Epidermal melanocyte (primary cell): ENCODE data around the gene OPA3.

Source experiments
- DNase-seq: peaks from one replicate; pipeline ENCODE4 v3.0.0; 2011; ENCODE audit warnings: low spot score; ENCODE audit not compliant: insufficient read length

The OPA3 gene

GRCh38 chr19:45567609-45568008 is 17.0 kb downstream of the OPA3 start:
- no peak for DNase-seq

GRCh38 chr19:45564131-45564780 is 20.3 kb downstream of the OPA3 start:
- DNase-seq: no peak

GRCh38 chr19:45560686-45561085 is 23.9 kb downstream of the OPA3 start:
- DNase-seq: no peak

- no peak for DNase-seq
Observed at GRCh38 chr19:45560038-45560437, 24.6 kb downstream of the OPA3 start.

- DNase-seq: peak; percentile 76
Observed at GRCh38 chr19:45558399-45558878, 26.2 kb downstream of the OPA3 start.

GRCh38 chr19:45556835-45557234 is 27.8 kb downstream of the OPA3 start:
- DNase-seq: no peak

- no peak for DNase-seq
Observed at GRCh38 chr19:45554481-45554880, 30.1 kb downstream of the OPA3 start.

- DNase-seq: no peak
Observed at GRCh38 chr19:45553464-45553863, 31.1 kb downstream of the OPA3 start.

- DNase-seq: peak; percentile 82
Observed at GRCh38 chr19:45547965-45548609, 36.5 kb downstream of the OPA3 start.

GRCh38 chr19:45547211-45547770 is 37.3 kb downstream of the OPA3 start:
- no peak for DNase-seq

- no peak for DNase-seq
Observed at GRCh38 chr19:45542234-45542668, 42.4 kb downstream of the OPA3 start.

GRCh38 chr19:45539459-45539858 is 45.1 kb downstream of the OPA3 start:
- no peak for DNase-seq

- DNase-seq: no peak
Observed at GRCh38 chr19:45531349-45531748, 53.3 kb downstream of the OPA3 start.

GRCh38 chr19:45529420-45529785 is 55.2 kb downstream of the OPA3 start:
- DNase-seq: no peak

GRCh38 chr19:45528744-45529419 is 55.7 kb downstream of the OPA3 start:
- no peak for DNase-seq

GRCh38 chr19:45528149-45528743 is 56.4 kb downstream of the OPA3 start:
- DNase-seq: no peak

GRCh38 chr19:45527731-45528130 is 56.9 kb downstream of the OPA3 start:
- no peak for DNase-seq

- DNase-seq: no peak
Observed at GRCh38 chr19:45526971-45527370, 57.6 kb downstream of the OPA3 start.

GRCh38 chr19:45526143-45526542 is 58.5 kb downstream of the OPA3 start:
- DNase-seq: peak; percentile 41

GRCh38 chr19:45524575-45525129 is 60.0 kb downstream of the OPA3 start:
- no peak for DNase-seq

- peak; percentile 99 for DNase-seq
Observed at GRCh38 chr19:45523642-45524256, 60.9 kb downstream of the OPA3 start.
